Nephron (organoid): ENCODE results near the gene ALPL.

ENCODE experiments used
- H3K27ac Mint-ChIP-seq, 3 experiments: 2 replicates each; pipeline ENCODE4 v1.8.0; 2020; ENCODE audit warnings: mixed read lengths in 3 of 3, mild to moderate bottlenecking in 2 of 3, moderate library complexity in 1 of 3
- H3K27me3 Mint-ChIP-seq: 2 replicates; pipeline ENCODE4 v1.8.0; 2021; ENCODE audit warnings: low read depth, mild to moderate bottlenecking, moderate library complexity, mixed read lengths
- H3K36me3 Mint-ChIP-seq: 2 replicates; pipeline ENCODE4 v1.8.0; 2020; ENCODE audit warnings: low read depth, mixed read lengths
- H3K4me1 Mint-ChIP-seq: 2 replicates; pipeline ENCODE4 v1.8.0; 2020; ENCODE audit warnings: mixed read lengths
- H3K4me3 Mint-ChIP-seq, 3 experiments: 2 replicates each; pipeline ENCODE4 v1.8.0; 2020; ENCODE audit warnings: mild to moderate bottlenecking in 3 of 3, mixed read lengths in 3 of 3, moderate library complexity in 2 of 3
- H3K9me3 Mint-ChIP-seq: 2 replicates; pipeline ENCODE4 v1.8.0; 2020; ENCODE audit warnings: mixed read lengths
- CTCF ChIP-seq, 3 experiments: fragments of 200-600 bp; sonication (generic); IDR thresholded peaks; one replicate each; pipeline ENCODE4 v1.5.0; 2021; ENCODE audit warnings: antibody characterized with exemption in 3 of 3; ENCODE audit not compliant: unreplicated experiment in 3 of 3

ALPL gene

GRCh38 chr1:21510885-21511578, 1.8 kb downstream of the ALPL start:
- H3K4me1 Mint-ChIP-seq, result peaks cover 6% of the 10 kb centered on the region
- TF ChIP-seq CTCF (IDR thresholded peaks at IDR 0.05; ENCODE audit: unreplicated experiment in 3 of 3), result no peak
- no peaks in the 10 kb centered on the region for H3K9me3 Mint-ChIP-seq
- H3K4me3 Mint-ChIP-seq, result peak overlapping the region; percentile 48 to 70 (median 51)
- H3K27me3 Mint-ChIP-seq, result peaks cover 56% of the 10 kb centered on the region
- peak overlapping the region in 1 of 3 experiments; percentile 48 for H3K27ac Mint-ChIP-seq
- no peaks in the 10 kb centered on the region for H3K36me3 Mint-ChIP-seq

- Mint-ChIP-seq H3K27ac (peak overlapping the region in 1 of 3 experiments; percentile 48), H3K27me3 (peaks cover 48% of the 10 kb centered on the region), H3K4me1 (peaks cover 6% of the 10 kb centered on the region), H3K36me3 (no peaks in the 10 kb centered on the region), H3K9me3 (no peaks in the 10 kb centered on the region), H3K4me3 (peak overlapping the region; percentile 24 to 54 (median 34))
- TF ChIP-seq CTCF (IDR thresholded peaks at IDR 0.05; ENCODE audit: unreplicated experiment in 3 of 3), result no peak
These were observed 2.6 kb downstream of the ALPL start for GRCh38 chr1:21511579-21512522.

GRCh38 chr1:21514245-21514644, 5.0 kb downstream of the ALPL start:
- no peak overlapping the region for H3K4me3 Mint-ChIP-seq
- no peak overlapping the region for H3K27ac Mint-ChIP-seq
- peaks cover 3% of the 10 kb centered on the region for H3K4me1 Mint-ChIP-seq
- no peaks in the 10 kb centered on the region for H3K36me3 Mint-ChIP-seq
- no peaks in the 10 kb centered on the region for H3K9me3 Mint-ChIP-seq
- peaks cover 27% of the 10 kb centered on the region for H3K27me3 Mint-ChIP-seq
- no peak for TF ChIP-seq CTCF (IDR thresholded peaks at IDR 0.05; ENCODE audit: unreplicated experiment in 3 of 3)

- Mint-ChIP-seq H3K4me1 (peaks cover 5% of the 10 kb centered on the region), H3K9me3 (no peaks in the 10 kb centered on the region), H3K4me3 (no peak overlapping the region), H3K27ac (no peak overlapping the region), H3K36me3 (no peaks in the 10 kb centered on the region), H3K27me3 (peaks cover 10% of the 10 kb centered on the region)
- no peak for TF ChIP-seq CTCF (IDR thresholded peaks at IDR 0.05; ENCODE audit: unreplicated experiment in 3 of 3)
These were observed 8.0 kb downstream of the ALPL start for GRCh38 chr1:21517161-21517589.

GRCh38 chr1:21517660-21518480, 8.6 kb downstream of the ALPL start:
- no peak for TF ChIP-seq CTCF (IDR thresholded peaks at IDR 0.05; ENCODE audit: unreplicated experiment in 3 of 3)
- Mint-ChIP-seq H3K27ac (no peak overlapping the region), H3K4me3 (no peak overlapping the region), H3K27me3 (peaks cover 15% of the 10 kb centered on the region), H3K9me3 (no peaks in the 10 kb centered on the region), H3K36me3 (no peaks in the 10 kb centered on the region), H3K4me1 (peaks cover 5% of the 10 kb centered on the region)
